NCI-H1694 (cell line): ENCODE data around the gene P2RY14.

ENCODE experiments used
- DNase-seq: peaks from one replicate; lab custom pipeline; 2025; lab: John Stamatoyannopoulos, UW

P2RY14 gene

DNA sequence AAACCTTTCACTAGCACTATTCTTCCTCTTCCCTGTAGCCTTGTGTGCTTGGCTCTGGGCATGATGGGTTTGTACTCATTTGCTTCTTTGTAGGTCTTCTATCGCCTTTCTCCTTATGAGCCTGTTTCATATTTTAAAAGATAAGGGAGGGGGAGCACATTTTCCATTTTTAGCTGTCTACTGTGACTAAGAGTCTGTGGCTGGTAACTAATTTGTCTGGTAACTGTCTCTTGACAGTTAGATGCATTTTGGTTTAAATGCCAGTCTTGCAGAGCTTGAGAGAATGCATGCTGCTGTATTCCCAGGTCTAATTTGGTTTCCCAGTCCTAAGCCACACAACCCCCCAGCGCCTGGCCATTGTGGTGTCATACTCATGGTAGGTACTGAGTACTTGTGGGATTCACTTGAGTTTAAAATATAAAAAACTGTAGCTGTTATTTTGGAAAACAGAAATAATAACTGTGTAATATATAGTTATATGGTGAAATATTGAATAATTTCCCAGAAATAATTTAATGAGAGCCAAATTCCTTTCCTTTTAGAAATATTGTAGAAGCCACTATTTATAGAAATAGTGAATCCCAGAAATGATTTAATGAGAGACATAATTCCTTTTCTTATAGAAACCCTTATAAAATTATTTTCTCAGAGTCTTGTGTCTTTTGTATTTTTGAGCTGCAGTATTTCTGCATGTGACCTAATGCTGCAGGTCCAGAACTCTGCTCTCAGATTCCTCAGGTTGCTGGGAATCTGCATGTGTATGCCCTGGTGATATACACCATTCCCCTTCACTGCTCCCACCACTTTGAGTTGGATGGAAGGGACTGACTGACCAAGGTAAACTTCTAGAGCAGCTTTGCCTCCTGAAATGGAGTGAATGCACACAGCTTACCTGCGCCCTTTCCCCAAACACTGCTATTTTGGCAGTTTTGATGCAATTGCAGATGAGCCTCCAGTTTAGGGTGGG is 61.4 kb downstream of the P2RY14 start:
- DNase-seq: no peak

DNA sequence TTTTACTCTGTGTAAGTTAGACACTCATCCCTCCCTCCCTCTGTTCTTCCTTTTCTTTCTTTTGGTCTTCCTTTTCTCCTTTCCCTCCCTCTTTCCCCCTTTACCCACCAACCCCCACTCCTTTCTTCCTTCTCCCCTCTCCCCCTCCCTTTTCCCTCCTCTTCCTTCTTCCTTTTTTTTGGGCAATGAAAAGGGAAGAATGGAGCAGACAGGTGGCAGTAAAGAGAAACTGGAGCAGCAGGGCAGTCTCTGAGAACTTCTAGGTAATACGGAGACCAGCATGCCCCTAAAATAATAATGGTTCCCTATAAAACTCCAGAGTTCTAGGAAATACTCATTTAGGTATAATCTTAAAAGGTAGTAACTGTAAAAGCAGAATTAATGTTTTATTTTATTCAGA is 63.9 kb downstream of the P2RY14 start:
- DNase-seq: no peak

DNA sequence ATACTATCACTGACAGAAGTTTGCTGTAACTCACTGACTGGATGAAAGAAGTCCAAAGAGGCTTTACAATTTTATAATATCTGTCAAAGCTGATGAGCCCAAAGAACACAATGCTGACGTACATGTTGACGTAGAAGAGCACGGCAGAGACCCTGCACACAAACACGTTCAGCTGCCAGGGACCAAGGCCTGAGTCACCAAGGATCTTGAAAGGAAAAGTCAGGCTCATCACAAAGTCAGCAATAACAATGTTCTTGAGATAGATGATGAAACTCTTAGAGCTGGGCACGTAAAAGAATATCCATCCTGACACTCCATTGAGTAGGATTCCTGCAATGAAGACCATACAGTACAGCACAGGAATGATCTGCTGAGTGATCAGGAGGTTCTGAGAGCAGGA is 64.5 kb downstream of the P2RY14 start:
- DNase-seq: no peak

DNA sequence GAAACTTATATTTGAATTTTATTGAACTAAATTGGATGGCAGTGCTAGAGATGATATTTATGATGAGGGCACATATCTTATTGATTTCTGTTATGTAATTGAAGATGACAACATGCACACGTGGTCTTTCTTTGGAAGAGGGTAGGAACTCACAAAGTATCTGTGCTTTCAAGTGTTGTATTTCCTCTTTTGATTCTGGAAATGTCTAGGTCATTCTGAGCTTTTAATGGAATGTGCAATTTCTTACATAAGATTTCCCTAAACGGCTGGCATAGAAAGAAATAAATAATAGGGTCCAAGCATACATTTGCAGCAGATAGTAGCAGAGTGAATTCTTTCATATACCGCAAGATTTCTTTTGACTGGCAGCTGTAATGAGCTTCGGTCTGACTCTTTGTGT is 65.2 kb downstream of the P2RY14 start:
- DNase-seq: no peak

DNA sequence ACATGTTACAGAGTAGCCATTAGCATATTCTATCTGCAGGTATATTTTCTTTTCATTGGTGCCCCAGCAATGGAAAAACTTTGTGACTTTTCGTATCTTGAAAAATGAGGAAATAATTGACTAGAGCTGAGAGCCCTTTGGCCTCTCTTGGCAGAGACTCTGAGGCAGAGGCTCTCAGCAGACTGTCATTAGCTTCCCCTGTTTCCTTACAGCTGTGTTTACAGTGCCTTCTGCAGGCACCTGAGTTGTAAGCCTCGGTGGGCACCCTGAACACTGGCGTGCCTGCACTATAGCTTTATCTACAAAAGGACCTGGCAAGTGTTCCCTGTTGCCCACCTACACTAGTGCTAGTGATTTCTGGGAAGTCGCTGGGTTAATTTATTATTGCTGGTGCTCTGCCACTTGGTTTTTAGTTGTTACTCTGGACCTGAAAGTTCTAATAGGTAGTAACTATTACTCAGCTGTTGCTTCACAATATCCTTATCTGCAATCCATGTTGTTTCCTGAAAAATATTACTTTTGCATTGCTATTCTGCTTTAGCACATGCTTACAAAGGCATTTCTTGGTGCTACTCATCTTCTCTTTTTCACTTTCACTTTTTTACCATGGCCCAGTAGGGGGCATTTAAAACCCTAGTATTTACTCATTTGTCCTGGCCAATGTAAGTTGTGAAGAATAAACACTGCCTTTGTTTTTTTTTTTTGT is 67.5 kb downstream of the P2RY14 start:
- DNase-seq: no peak

DNA sequence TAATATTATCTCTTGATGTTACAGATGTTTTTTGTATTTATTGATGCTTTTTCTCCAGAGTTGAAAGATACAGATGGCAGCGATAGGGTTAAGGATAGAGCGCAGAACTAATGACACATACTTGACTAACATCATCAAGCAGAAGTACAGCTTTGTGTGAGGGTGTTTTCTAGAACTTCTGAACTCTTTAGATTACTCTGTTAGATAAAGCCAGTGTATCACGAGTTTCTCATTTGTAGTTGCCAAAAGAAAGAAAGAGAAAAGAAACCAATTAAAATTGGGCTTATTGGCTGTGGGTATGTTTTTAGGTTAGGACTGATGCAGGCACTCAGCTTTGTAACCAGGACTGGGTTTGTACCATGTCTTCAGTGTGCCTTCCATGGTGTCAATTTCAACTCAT is 68.7 kb downstream of the P2RY14 start:
- no peak for DNase-seq

DNA sequence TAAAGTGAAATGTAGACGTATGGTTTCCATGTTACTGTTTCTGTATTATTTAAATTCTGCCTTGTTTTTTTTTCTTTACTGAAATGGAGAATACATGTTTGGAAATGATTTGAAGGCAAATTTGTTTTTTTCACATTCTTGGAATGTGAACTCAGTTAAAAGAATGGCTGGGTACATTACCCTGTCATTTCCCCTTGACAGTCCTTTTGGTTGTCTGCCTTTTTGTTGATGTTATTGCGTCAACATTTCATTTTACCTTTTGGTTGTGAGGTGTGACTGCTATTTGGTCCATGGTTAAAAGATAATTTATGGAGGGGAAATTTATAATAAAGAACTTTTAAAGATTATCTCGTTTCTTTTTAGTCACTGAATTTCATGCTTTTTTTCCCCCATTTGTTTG is 72.1 kb downstream of the P2RY14 start:
- no peak for DNase-seq

DNA sequence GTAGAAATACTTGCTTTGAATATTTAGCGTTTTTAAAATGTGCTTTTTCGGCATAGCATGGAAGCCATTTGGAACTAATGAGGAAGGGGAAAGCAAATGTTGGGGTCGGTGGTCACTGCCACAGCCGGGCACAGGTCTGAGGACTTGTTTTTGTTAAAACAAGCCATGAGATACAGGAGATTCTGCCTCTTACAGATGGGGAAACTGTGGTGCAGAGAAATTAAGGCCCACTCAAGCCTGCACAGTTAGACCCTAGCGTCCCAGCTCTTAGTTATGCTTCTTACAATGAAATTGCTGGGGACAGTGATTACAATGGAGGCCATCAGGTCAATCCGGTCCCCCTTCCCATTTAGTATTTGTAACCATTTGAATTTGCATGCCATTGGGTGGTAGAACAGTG is 72.9 kb downstream of the P2RY14 start:
- DNase-seq: no peak

DNA sequence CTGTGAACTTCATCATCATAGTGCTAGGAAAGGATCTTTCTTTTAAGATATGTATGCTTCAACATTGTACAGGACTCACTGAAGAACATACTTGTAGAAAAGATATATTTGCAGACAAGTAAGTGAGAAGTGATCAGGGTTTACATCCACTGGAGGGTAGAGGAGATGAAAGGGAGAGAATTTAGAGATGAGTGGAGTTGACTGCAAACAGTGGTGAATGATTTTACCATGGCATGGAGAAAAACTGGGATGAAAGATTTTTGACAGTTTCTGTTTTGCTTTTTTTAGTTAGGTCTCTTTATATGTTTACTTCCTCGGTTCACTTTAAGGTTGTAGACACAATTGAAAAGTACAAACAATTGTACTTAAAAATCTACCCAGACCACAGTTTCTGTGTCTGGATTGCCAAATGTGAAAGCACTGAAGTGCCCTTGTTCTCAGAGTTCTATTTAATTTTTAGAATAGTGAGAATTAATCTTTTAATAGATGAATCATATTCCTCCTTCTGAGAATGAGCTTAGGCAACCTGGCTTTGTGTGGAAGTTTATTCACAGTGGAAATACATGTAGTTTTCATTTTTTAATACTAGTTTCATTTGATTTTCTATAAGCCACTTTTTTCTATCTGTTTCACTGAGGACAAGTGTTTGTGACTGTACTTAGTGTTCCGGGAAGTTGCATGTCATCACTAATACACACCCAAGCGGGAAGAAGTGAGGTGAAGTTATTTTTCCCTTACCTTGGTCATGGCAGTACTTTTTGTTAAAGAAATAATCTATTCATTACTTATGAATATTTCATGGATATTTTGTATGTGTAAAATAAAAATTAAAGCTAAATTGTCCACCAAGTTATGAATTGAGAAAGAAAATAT is 73.6 kb downstream of the P2RY14 start:
- DNase-seq: no peak

DNA sequence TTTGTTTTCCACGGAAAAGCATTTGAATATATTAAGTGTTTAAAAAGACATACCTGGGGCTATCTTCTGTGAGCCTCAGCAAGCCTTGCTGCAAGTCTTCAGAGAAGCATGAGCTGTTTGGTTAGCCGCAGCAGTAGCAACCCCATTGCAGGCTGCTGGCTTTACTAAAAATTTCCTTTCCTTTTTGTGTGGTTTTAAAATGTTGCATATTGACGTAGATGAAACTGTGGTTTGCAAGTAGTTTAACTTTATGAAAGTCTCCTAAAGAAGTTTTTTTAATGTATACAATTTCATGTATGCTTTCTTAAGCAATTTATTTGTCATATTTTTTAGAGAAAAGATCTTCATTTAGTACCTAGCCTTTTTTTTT is 75.3 kb downstream of the P2RY14 start, which contains the start of gene GPR171:
GPR171 (minus strand) TSS at position 166 of the 370 bp plus-strand sequence. CDS start 3,830 bp downstream, outside the sequence.
- no peak for DNase-seq

DNA sequence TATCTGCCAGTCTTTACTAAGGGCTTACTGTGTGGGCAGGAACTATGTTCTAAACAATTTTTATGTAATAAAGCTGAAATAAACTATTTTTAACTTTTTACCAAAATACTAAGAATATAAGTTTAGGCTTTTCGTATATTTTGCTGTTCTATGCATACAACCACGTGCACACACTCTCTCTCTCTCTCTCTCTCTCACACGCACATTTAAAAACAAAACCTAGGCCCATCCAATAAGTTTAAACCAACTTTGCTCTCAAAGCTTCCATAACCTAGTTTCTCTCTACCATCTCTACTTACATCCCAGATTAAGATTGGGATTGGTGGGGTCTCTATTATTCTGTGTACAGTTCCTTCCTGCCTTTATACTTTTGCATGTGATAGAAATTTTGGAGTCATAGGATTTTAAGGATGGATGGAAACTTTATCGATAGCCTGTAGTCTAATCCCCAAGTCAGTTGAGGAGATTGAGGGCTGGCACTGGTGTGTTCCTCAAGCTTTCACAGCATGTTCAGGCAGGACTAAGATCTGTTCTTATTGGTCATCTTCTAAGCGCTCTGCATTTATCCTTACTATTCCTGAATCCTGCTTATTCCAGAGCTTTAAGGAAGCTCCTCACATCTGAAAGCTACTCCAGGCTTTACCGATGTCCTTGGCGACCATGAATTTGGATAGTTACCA is 77.2 kb downstream of the P2RY14 start:
- DNase-seq: no peak

DNA sequence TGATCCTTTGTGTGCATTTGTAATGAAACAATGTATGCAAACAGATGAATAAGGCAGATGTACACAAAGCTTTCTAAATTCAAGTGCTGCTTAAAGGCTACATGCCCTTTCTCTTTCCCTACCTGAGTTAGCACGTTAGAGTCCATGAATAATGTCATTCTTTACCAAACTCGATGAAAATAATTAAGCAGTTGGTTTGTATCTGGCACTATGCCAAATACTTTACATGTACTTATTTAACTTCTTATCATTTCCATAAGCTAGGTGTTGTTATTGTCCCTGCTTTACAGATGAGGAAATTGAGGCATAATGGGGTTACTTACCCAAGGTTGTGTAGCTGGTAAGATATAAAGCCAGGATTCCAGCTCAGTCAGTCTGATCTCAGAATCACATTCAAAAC is 77.8 kb downstream of the P2RY14 start:
- no peak for DNase-seq

DNA sequence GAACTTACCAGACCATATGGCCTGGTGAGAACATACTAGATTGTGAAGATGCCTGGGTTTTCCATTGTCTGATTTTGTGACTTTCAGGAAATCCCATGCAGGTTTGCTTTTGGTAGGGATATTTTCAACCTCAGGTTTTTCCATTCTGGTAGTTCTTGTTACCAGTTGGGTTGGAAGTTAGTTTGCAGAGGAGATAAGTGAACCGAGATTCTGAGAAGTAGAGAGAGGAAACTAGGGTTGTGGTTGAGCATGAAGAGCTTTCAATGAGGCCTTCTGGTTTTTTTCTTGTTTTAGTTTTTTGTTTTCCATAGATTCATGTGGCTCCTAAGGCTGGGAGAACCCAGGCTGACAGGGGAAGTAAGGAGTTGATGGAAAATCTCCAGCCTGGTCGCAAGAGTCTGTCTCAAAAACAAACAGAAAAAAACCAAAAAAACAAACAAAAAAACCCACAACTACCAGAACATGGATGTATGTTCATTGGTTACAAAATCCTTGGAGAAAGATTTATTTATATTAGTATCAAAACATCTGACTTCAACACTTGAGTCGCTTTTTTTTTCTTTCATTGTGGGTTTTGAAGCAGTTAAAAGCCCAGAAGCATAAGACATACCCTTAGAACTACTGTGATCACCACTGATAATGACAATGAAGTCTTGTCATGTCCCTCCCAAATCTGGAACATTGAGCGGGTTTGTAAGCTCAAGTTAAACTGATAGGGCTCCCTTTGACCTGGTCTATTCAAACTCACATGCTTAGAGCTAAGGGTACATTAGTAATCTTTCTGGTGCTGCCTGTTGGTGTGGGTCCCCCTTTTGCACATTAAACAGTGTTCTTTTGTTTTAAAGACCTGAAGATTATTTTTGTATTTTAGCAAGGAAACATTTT is 78.5 kb downstream of the P2RY14 start:
- DNase-seq: no peak

DNA sequence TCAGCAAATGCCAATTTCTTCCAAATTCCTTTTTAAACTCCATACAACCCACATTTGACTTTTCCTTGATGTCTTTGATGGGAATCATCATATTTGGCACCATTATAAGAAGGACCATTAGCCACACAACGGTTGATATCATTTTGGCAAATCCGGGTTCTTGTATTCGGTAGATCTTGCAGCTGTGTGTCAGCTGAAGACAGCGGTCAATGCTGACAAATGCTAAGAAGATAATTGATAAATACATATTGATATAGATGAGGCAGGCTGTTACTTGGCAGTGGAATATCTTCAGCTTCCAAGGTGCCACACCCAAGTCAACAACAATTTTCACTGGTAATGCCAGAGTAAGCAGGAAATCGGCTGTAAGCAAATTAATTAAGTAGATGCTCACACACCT is 79.5 kb downstream of the P2RY14 start:
- no peak for DNase-seq

DNA sequence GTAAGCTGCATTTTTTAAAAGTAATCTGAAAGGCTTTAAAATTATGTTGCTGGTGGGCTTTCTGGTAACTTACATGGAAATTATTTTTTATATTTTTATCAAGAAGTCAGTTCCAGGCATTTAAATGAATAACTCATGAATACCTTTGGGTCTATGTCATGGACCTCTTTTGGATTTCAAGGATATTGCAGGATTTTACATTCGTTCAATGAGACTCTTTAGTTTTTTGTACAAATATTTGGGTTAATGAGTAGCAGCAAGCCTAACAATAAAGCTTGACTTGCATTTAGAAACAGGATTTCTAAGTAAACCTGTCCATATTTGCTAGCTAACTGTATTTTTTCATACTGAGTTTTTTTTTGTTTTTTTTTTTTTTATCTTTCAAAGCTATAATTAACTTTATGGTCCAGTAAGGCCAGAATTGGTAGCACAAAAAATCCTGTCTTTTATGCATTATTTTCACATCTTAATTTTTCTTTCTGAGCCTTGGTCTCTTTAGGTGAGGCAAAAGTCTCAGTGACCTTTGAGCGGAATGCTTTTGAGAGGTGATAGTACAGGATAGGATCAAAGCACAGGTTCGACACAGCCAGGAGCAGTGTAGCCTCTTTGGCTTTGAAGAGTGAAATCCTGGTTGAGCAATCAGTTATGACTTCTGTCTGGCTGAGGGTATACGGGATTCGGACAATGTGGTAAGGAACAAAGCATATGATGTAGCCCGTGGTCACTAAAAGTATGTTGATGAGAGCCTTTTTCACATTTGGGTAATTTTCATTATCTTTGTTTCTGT is 80.2 kb downstream of the P2RY14 start:
- no peak for DNase-seq

DNA sequence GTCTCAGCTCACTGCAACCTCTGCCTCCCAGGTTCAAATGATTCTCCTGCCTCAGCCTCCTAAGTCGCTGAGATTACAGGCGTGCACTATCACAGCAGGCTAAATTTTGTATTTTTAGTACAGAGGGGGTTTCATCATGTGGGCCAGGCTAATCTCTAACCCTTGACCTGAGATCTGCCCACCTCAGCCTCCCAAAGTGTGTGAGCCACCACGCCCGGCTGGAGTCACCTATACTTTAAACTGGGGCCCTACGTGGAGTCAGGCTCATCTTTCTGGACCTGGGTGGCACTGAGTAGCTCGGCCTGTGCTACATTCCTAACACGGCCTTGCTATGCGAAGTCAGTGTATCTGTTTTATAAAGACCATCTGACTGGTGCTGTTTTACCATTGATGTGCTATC is 81.1 kb downstream of the P2RY14 start:
- DNase-seq: no peak

DNA sequence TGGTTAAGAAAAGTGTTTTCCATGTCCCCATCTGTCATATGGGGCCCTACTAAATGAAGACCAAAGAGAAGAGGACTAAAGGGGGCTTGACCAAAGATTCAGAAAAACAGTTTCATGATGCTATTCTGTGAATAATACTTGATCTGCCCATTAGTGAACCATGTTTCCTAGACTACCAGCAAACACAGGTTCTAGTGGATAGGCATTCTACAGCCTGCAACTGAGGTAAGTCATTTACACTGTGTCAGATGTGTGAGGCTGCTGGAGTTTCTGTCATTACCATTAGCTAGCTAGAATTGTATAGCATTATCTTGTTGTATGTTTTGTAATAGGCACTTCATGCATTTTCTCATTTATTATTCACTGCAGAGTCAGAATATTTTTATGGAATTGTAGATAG is 81.9 kb downstream of the P2RY14 start:
- DNase-seq: no peak

DNA sequence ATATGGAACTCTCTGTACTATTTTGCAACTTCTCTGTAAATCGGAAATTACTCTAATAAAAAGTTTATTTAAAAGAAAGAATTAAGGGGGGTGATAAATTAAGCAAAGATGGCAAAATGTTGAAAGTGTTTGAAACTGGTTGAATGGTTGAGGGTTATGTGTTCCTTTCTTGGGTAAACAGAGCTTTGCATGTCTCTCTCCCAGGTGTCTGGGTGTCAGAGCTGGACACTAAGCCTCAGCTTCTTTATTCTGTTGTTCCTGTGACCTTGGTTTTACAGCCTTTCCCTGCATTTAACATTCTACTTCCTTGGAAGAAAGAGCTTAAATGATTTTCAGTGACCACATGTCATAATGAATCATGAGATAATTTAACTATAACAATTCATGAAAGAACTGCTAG is 82.5 kb downstream of the P2RY14 start:
- DNase-seq: no peak

DNA sequence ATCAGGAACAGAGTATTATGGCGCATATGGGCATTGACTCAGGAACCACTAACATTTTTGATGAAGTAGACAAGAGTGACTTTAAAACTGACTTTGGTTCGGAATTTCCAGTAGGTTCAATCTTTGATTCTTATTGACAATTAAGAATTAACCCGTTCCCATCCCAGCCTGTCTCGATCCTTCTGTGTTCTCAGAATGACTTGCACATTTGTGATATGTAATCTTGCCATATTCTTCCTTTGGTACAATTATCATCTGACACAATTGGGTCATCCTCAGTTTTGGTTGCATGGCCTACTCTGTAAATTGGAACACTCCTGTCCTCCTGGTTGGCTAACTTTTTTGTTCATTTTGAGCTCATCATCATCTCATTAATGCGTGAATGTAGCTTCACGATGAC is 85.8 kb downstream of the P2RY14 start:
- no peak for DNase-seq

DNA sequence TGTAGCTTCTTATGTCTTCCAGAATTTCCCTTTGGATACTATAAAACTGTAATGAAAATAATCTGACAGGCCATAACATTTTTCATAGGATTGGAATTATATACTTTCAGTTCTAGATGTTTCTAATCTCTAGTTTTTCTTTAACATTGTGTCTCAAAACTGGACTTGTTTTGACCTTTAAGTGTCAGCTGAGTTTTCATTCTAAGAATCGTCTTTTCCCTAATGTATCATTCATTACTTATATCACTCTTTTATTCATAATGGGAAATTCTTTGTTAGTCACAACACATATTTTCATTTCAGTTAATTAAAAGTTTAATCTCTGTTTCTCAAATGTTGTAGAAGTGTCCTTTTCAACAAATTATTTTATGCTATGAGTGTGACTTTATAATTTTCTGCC is 87.2 kb downstream of the P2RY14 start:
- no peak for DNase-seq
